Measurements from ENCODE around the gene DNM2.
A peak's percentile ranks its signal among the peaks of the same experiment; 100 is the strongest.
"Not testable (repeated sequence)": the region's sequence is repeated elsewhere in the genome, so short reads cannot be mapped to it uniquely, and the experiment has no call there.

DNM2 gene

DNA sequence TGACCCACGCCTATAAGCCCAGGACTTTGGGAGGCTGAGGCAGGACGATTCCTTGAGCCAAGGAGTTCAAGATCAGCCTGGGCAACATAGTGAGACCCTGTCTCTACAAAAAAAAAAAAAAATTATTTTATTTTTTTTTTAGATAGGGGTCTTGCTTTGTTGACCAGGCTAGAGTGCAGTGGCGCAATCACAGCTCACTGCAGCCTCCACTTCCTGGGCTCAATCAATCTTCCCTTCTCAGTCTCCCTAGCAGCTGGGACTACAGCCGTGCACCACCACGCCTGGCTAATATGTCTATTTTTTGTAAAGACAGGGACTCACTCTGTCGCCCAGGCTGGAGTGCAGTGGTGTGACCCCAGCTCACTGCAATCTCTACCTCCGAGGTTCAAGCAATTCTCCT, 135.1 kb downstream of the DNM2 start:
- Histone ChIP-seq H2BK120ac (ENCODE audit: low read depth, low read length) (no peak overlapping the region), H3K23ac (ENCODE audit: low read depth, low read length, poor library complexity) (no peak overlapping the region), H3K4me2 (ENCODE audit: insufficient read depth, low read length, poor library complexity, severe bottlenecking) (no peak overlapping the region), H3K14ac (ENCODE audit: low read length) (no peak overlapping the region), H2BK12ac (ENCODE audit: low read length) (no peak overlapping the region), H4K8ac (ENCODE audit: low read depth, low read length) (no peak overlapping the region), H2BK5ac (ENCODE audit: low read length) (no peak overlapping the region), H2AFZ (ENCODE audit: low read length) (no peak overlapping the region), H3K36me3 (replicated peaks in 1 of 2; ENCODE audit: control insufficient read depth in 2 of 2, insufficient read depth in 2 of 2, low read length in 2 of 2) (no peaks in the 10 kb centered on the region), H3K79me1 (ENCODE audit: low read depth, low read length) (peaks cover 3% of the 10 kb centered on the region), H2BK15ac (ENCODE audit: low read length) (no peak overlapping the region), H3K4me1 (ENCODE audit: control insufficient read depth in 2 of 2, insufficient read depth in 1 of 2, low read depth in 1 of 2, low read length in 2 of 2) (no peaks in the 10 kb centered on the region), H4K91ac (ENCODE audit: low read depth, low read length, poor library complexity) (no peak overlapping the region), H3K9me3 (replicated peaks in 1 of 2; ENCODE audit: control insufficient read depth in 2 of 2, insufficient read depth in 1 of 2, low read depth in 1 of 2, low read length in 2 of 2) (peaks cover 0 to 3% of the 10 kb centered on the region in 2 donors), H3K18ac (ENCODE audit: low read length) (no peak overlapping the region), H3K27me3 (ENCODE audit: control insufficient read depth in 3 of 3, insufficient read depth in 3 of 3, low read depth in 1 of 3, low read length in 3 of 3) (no peaks in the 10 kb centered on the region), H3K27ac (replicated peaks; ENCODE audit: low read length) (no peak overlapping the region), H3K4me3 (ENCODE audit: low read length in 2 of 2) (no peak overlapping the region), H2AK5ac (ENCODE audit: low read depth, low read length) (no peak overlapping the region), H3K9ac (ENCODE audit: low read depth, low read length, poor library complexity) (no peak overlapping the region), H3K4ac (ENCODE audit: low read length) (no peak overlapping the region)
- no peak for DNase-seq (ENCODE audit: low spot score)
- WGBS, 2 donors (ENCODE audit: extremely low coverage in 2 of 2, insufficient read length in 2 of 2, insufficient replicate concordance in 1 of 2), result no CpG with 5 or more reads among the region's 7 CpGs

DNA sequence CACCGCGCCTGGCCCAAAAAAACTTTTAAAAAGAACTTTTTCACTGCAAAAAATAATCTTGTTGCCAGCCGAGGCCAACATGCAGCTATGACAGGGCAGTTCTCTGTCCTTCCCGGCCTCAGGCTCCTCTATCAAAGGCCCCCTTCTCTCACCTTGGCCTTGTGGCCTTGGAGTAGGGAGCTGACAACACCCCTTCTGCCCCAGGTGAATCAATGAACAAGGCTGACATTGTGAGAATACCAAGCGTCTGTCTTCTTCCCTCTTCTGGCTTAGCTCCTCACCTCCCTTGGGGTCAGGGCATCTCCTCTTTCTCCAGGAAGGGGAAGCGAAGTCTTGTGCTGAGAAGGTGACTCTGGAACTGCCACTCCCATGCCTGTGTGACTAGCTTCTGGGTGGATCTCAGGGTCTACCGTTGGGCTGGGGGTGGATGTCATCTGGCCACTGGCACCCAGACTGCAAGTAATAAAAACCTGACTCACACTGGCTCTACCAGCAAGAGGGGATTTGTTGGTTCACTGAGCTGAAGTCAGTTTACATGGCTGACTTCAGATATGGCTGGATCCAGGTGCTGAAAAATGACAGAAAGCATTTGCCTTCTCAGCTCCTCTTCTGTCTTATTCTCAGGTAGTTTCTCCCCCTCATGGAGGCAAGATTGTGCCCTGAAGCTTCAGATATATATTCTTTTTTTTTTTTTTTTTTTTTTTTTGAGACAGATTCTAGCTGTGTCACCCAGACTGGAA, 136.6 kb downstream of the DNM2 start:
- WGBS, 2 donors (ENCODE audit: extremely low coverage in 2 of 2, insufficient read length in 2 of 2, insufficient replicate concordance in 1 of 2), result no CpG with 5 or more reads among the region's 7 CpGs
- Histone ChIP-seq H3K23ac (ENCODE audit: low read depth, low read length, poor library complexity) (no peak overlapping the region), H3K36me3 (replicated peaks in 1 of 2; ENCODE audit: control insufficient read depth in 2 of 2, insufficient read depth in 2 of 2, low read length in 2 of 2) (no peaks in the 10 kb centered on the region)

DNA sequence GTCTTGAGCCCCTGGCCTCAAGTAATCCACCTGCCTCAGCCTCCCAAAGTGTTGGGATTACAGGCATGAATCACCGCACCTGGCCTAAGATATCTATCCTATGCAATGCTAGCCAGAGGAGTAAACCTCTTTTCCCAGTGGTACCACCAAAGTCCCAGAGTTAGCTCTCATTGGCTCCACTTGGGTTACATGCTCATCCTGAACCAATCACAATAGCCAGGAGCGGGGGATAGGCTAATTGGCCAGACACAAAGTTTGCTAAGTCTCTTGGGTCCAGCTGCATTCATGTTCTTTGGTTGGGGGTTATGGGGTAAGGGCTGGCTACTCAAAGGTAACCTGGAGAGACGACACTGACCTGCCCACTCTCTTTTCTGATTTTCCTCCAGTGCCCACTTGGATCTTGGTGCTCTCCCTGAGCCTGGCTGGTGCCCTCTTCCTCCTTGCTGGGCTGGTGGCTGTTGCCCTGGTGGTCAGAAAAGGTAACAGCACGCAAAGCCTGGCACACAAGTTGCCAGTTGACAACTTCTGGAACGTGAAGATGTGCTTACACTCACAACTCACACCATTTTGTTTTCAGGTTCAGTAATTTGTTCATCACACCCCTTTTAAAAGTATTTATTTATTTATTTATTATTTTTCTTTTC, 138.1 kb downstream of the DNM2 start:
- H3K27me3 ChIP-seq (ENCODE audit: control insufficient read depth in 3 of 3, insufficient read depth in 3 of 3, low read depth in 1 of 3, low read length in 3 of 3), result no peaks in the 10 kb centered on the region
- no peak overlapping the region for H4K91ac ChIP-seq (ENCODE audit: low read depth, low read length, poor library complexity)
- no peak overlapping the region for H3K18ac ChIP-seq (ENCODE audit: low read length)
- H3K36me3 ChIP-seq (replicated peaks in 1 of 2; ENCODE audit: control insufficient read depth in 2 of 2, insufficient read depth in 2 of 2, low read length in 2 of 2), result no peaks in the 10 kb centered on the region
- H3K27ac ChIP-seq (replicated peaks; ENCODE audit: low read length), result no peak overlapping the region
- no peak overlapping the region for H2BK120ac ChIP-seq (ENCODE audit: low read depth, low read length)
- H3K9ac ChIP-seq (ENCODE audit: low read depth, low read length, poor library complexity), result no peak overlapping the region
- H2BK5ac ChIP-seq (ENCODE audit: low read length), result no peak overlapping the region
- H3K4me1 ChIP-seq (ENCODE audit: control insufficient read depth in 2 of 2, insufficient read depth in 1 of 2, low read depth in 1 of 2, low read length in 2 of 2), result no peaks in the 10 kb centered on the region
- WGBS, 2 donors (ENCODE audit: extremely low coverage in 2 of 2, insufficient read length in 2 of 2, insufficient replicate concordance in 1 of 2), result no CpG with 5 or more reads among the region's 5 CpGs
- H2BK15ac ChIP-seq (ENCODE audit: low read length), result no peak overlapping the region
- H2BK12ac ChIP-seq (ENCODE audit: low read length), result no peak overlapping the region
- DNase-seq (ENCODE audit: low spot score), result no peak
- H3K4me2 ChIP-seq (ENCODE audit: insufficient read depth, low read length, poor library complexity, severe bottlenecking), result no peak overlapping the region
- no peaks in the 10 kb centered on the region for H3K9me3 ChIP-seq (replicated peaks in 1 of 2; ENCODE audit: control insufficient read depth in 2 of 2, insufficient read depth in 1 of 2, low read depth in 1 of 2, low read length in 2 of 2)
- H3K4me3 ChIP-seq (ENCODE audit: low read length in 2 of 2), result peak overlapping the region in 1 of 2 donors; percentile 49
- no peak overlapping the region for H3K23ac ChIP-seq (ENCODE audit: low read depth, low read length, poor library complexity)
- H3K79me1 ChIP-seq (ENCODE audit: low read depth, low read length), result no peaks in the 10 kb centered on the region
- no peak overlapping the region for H2AK5ac ChIP-seq (ENCODE audit: low read depth, low read length)
- H3K4ac ChIP-seq (ENCODE audit: low read length), result no peak overlapping the region
- peak overlapping the region; percentile 6 for H2AFZ ChIP-seq (ENCODE audit: low read length)
- H3K14ac ChIP-seq (ENCODE audit: low read length), result no peak overlapping the region
- no peak overlapping the region for H4K8ac ChIP-seq (ENCODE audit: low read depth, low read length)

More for the DNA sequence above, 136.6 kb downstream of the DNM2 start:
- DNase-seq (ENCODE audit: low spot score), result no peak
- no peak overlapping the region for H3K14ac ChIP-seq (ENCODE audit: low read length)
- H2BK120ac ChIP-seq (ENCODE audit: low read depth, low read length), result no peak overlapping the region
- H3K4me1 ChIP-seq (ENCODE audit: control insufficient read depth in 2 of 2, insufficient read depth in 1 of 2, low read depth in 1 of 2, low read length in 2 of 2), result no peaks in the 10 kb centered on the region
- H3K27me3 ChIP-seq (ENCODE audit: control insufficient read depth in 3 of 3, insufficient read depth in 3 of 3, low read depth in 1 of 3, low read length in 3 of 3), result no peaks in the 10 kb centered on the region
- H2BK5ac ChIP-seq (ENCODE audit: low read length), result no peak overlapping the region
- H3K4me3 ChIP-seq (ENCODE audit: low read length in 2 of 2), result no peak overlapping the region
- H3K79me1 ChIP-seq (ENCODE audit: low read depth, low read length), result peaks cover 3% of the 10 kb centered on the region
- no peak overlapping the region for H4K91ac ChIP-seq (ENCODE audit: low read depth, low read length, poor library complexity)
- peaks cover 0 to 3% of the 10 kb centered on the region in 2 donors for H3K9me3 ChIP-seq (replicated peaks in 1 of 2; ENCODE audit: control insufficient read depth in 2 of 2, insufficient read depth in 1 of 2, low read depth in 1 of 2, low read length in 2 of 2)
- no peak overlapping the region for H3K9ac ChIP-seq (ENCODE audit: low read depth, low read length, poor library complexity)
- peak overlapping the region; percentile 31 for H2AK5ac ChIP-seq (ENCODE audit: low read depth, low read length)
- H2BK12ac ChIP-seq (ENCODE audit: low read length), result no peak overlapping the region
- H3K18ac ChIP-seq (ENCODE audit: low read length), result no peak overlapping the region
- no peak overlapping the region for H4K8ac ChIP-seq (ENCODE audit: low read depth, low read length)
- no peak overlapping the region for H2BK15ac ChIP-seq (ENCODE audit: low read length)
- no peak overlapping the region for H3K4ac ChIP-seq (ENCODE audit: low read length)
- no peak overlapping the region for H3K4me2 ChIP-seq (ENCODE audit: insufficient read depth, low read length, poor library complexity, severe bottlenecking)
- no peak overlapping the region for H2AFZ ChIP-seq (ENCODE audit: low read length)
- H3K27ac ChIP-seq (replicated peaks; ENCODE audit: low read length), result no peak overlapping the region

DNA sequence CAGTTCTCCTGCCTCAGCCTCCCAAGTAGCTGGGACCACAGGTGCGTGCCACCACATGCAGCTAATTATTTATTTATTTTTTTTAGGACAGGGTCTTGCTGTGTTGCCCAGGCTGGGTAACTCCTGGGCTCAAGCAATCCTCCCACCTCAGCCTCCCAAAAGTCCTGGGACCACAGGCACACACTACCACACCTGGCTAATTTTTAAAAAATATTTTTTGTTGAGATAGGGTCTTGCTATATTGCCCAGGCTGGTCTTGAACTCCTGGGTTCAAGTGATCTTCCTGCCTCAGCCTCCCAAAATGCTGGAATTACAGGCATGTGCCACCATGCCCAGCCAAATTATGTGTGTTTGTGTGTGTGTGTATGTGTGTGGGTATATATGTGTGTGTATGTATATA, 139.0 kb downstream of the DNM2 start:
- no CpG with 5 or more reads among the region's 1 CpG for WGBS, 2 donors (ENCODE audit: extremely low coverage in 2 of 2, insufficient read length in 2 of 2, insufficient replicate concordance in 1 of 2)
- H2BK12ac ChIP-seq (ENCODE audit: low read length); H3K4me2 ChIP-seq (ENCODE audit: insufficient read depth, low read length, poor library complexity, severe bottlenecking); H2AK5ac ChIP-seq (ENCODE audit: low read depth, low read length); H3K27me3 ChIP-seq (ENCODE audit: control insufficient read depth in 3 of 3, insufficient read depth in 3 of 3, low read depth in 1 of 3, low read length in 3 of 3); H3K4ac ChIP-seq (ENCODE audit: low read length); H4K91ac ChIP-seq (ENCODE audit: low read depth, low read length, poor library complexity); H3K4me1 ChIP-seq (ENCODE audit: control insufficient read depth in 2 of 2, insufficient read depth in 1 of 2, low read depth in 1 of 2, low read length in 2 of 2); H2AFZ ChIP-seq (ENCODE audit: low read length); H2BK5ac ChIP-seq (ENCODE audit: low read length); H3K9me3 ChIP-seq (replicated peaks in 1 of 2; ENCODE audit: control insufficient read depth in 2 of 2, insufficient read depth in 1 of 2, low read depth in 1 of 2, low read length in 2 of 2); H3K79me1 ChIP-seq (ENCODE audit: low read depth, low read length); H3K36me3 ChIP-seq (replicated peaks in 1 of 2; ENCODE audit: control insufficient read depth in 2 of 2, insufficient read depth in 2 of 2, low read length in 2 of 2); H3K9ac ChIP-seq (ENCODE audit: low read depth, low read length, poor library complexity); H3K18ac ChIP-seq (ENCODE audit: low read length); H2BK15ac ChIP-seq (ENCODE audit: low read length); H3K23ac ChIP-seq (ENCODE audit: low read depth, low read length, poor library complexity); H2BK120ac ChIP-seq (ENCODE audit: low read depth, low read length); H4K8ac ChIP-seq (ENCODE audit: low read depth, low read length); H3K4me3 ChIP-seq (ENCODE audit: low read length in 2 of 2); DNase-seq (ENCODE audit: low spot score); H3K27ac ChIP-seq (replicated peaks; ENCODE audit: low read length); H3K14ac ChIP-seq (ENCODE audit: low read length): not testable (repeated sequence)

Measured in neuronal stem cell (in vitro differentiated cells).